Ramos (cell line): Measurements from ENCODE around the gene KRTAP5-6.
"Not testable (repeated sequence)": the region's sequence is repeated elsewhere in the genome, so short reads cannot be mapped to it uniquely, and the experiment has no call there.

Source experiments
- in situ Hi-C: fragments of 300-500 bp; cut with MboI; formaldehyde crosslinking; loops from one replicate; pipeline ENCODE4 v1.14.3; 2022; ENCODE audit warnings: low sequenced_read_pairs; ENCODE audit not compliant: unreplicated experiment

KRTAP5-6 gene

DNA sequence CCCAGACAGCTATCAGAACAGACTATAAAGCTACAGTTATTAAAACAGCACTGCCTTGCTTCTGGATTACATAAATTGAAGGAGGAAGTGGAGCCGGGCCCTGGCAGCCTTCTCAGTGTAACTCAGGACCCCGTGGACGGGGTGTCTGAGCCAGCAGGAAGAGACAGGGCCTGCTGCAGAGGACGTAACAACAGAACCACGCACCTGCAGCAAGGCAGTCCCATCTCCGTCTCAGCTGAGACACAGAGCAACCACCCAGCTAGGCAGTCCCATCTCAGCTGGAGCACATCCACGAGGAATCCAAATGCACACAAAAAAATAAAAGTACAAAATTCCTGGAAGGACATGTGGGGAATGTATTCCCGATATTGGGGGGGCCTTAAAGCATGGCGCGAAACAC is 17.1 kb upstream of the KRTAP5-6 start:
- in situ Hi-C loops, result no loop called here

DNA sequence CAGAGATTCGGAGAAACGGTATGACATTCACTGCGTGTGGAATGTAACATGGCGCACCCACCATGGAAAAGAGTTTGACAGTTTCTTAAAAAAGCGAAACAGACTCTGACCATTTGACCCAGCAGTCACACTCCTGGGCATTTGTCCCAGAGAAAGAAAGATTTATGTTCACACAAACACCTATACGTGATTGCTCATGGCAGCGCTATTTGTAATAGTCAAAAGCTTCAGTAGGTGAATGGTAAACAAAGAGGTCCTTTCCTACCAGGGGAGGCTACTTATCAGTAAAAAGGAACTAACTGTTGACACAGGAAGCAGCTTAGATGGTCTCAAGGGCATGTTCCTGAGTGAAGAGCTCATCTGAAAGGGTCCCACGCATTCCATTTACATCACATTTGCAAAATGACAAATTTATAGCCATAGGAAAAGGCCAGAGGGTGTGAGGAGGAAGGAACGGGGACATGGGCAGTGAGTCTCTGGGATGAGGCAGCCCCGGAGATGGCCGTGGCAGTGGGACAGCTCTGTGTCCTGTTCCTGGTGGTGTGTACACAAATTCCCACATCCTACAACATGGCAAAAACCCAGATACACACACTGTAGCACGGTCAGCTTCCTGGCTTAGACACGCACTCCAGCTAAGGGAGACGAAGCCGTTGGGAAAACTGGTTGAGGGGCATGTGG is 14.6 kb upstream of the KRTAP5-6 start:
- in situ Hi-C loops, result no loop called here

DNA sequence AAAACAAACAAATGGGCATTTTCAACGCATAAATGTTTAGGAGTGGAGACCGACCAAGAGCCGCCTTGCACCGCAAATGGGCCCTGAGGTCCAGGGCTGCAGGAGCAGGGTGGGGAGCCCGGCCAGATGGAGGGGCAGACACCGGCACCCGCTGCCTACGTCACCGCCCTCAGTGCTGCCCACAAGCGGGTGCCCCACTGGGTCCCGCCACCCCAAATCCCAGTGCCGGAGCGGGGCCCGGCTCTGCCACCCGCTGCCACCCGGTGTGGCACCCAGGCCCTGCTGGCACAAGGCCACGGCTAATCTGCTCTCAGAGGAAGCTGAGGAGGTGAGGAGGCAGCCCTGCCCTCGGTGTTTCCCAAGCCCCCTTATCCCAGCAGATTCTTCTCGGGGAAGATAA is 13.8 kb upstream of the KRTAP5-6 start:
- in situ Hi-C loops, result not testable (repeated sequence)

DNA sequence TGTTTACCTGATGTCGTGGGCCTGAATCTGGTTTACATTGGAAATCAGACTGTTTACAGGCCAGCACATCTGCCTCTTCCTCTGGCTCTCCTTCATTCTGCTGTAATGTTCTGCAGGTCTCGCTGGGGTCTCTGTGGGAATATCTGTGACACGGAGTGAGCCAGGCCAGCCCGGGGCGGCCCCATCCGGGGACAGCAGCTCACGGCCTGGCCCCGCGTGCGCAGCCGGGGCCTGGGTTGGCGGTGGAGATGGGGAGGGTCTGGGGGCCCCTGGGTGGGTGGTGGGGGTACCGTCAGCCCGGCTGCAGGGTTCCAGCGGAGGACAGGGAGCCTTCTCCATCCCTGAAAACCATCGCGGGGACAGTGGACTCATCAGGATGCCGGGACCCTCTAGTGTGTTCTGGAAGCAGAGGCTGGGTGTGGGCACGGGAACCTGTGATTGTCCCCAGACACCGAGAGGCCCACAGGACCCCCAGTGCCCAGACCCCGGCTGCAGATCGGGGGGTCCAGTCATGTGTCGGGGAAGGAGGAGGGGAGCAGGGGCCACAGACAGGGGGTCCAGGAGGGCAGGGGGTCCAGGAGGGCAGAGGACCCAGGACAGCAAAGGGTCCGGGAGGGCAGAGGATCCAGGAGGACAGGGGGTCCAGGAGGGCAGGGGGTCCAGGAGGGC is 13.0 kb upstream of the KRTAP5-6 start:
- in situ Hi-C loops, result not testable (repeated sequence)

DNA sequence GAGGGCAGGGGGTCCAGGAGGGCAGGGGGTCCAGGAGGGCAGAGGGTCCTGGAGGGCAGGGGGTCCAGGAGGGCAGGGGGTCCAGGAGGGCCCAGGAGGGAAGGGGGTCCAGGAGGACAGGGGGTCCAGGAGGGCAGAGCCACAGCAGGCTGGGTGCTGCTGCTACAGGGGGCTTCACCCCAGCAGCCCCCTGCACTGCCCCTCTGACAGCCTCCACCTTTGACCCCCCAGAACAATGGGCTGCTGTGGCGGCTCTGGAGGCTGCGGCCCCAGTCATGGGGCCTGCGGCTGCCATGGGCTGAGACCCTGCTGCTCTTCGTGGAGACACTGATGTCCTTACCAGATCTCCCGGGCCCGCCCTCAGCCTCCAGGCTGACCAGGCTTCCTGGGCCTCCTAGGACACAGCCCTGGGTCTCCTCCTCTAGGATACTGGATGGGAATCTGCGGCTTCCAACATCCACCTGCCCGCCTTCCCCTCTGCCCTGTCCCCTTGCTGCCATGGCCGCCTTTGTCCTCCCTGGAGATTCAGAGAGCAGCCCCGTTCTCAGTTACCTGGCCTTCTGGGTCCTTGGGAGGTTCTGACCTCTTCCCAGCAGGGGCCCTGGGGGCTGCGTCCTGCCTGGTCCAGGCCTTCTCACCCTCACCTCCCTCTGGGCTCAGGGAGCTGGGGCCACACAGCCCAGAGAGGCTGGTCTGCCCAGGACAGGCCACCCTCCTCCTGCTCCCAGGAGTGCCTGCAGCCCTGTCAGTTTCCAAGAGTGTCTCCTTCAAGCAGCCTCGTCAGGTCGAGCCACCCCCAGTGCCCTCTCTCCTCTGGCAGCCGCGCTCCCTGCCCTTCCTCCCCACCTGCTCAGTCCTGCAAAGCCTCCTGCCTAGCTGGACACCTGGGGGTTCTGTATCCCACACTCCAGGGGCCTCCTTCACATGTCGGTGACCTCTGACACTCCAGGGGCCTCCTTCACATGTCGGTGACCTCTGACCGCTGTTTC is 11.8 kb upstream of the KRTAP5-6 start:
- in situ Hi-C loops, result not testable (repeated sequence)

DNA sequence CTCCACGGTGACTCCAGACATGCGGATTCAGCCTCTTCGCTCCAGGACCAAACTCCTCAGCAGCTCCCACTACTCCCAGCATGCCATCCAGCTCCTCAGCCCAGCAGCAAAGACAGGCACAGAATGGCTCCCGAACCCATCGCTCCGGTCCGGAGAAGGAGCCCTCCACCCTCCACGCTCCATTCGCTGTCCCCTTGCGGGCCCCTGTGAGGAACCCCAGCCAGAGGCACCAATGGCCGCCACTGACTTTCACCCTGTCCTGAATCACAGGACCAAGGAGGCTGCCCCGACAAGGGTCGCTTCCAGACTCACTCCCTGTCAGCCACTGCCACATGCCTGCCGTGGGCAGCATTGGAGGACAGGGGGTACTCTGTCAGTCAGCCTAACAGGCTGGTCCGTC is 10.8 kb upstream of the KRTAP5-6 start:
- in situ Hi-C loops, result not testable (repeated sequence)

DNA sequence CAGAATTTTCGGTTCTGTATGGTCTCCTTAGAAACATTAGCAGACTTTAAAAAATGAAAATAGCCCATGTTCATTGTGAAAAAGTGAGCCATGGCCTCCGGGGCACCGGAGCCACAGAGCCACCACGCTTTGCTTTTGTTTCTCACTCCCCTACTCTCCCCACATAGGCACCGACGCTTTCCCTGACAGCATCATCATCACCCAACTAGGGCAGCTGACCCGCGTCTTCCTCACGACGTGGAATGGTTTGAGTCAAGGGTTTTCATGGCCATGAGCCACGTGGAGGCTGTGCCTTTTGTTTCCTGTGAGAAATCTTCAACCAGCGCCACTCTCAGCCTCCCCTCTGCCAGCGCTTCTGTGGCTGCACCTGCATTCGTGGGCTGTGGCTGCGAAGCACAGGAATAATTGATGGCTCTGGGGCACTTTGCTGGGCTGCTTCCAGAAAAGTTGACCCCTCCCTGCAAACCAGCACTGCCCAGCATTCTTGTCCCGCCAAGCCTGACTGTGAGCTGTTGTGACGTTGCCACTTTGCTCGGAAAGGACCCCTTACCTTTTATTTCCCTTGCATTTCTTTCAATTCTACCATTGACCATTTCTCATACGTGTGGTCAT is 8.6 kb upstream of the KRTAP5-6 start:
- in situ Hi-C loops, result not testable (repeated sequence)

DNA sequence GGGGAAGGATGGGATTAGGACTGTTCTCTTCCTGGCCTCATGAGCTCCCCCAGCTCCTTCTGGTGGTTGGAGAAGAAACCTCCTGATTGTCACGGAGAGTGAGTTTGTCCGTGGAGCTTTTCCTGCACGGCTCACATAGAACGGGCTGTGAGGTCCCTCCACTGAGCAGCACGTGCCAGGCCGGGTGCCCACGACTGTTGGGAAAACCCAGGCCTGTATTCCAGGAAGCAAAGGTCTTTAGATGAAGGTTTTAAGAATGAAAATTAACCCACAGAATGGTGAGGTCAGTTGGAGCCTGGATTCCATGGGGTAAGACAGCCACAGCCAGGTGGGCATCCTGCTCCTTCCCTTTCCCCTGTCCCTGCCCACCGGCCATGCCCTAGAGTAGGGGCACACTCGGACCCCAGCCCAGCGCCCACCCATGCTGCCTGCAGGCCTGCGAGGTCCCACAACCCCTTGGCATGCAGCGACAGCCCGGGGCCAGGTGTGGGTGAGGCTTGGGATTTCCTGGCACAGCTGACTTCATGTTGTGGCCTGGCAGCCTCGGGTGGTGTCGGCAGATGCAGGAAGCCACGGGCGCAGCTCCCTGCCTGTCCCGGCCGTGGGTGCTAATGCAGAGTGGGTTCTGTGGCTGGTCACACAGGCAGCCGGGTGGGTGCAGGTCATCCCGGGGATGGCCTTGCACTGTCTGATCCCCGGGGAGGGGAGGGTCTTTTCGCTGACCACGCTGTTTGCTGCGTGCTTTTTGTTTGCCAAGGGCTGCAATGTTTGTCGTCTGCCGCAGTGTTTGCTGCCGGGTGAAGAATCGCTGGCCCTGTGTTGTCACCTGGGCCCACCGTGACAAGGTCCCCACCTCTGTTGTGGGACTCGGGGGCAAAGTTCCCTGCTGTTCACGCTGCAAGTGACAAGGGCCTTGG is 7.5 kb upstream of the KRTAP5-6 start:
- in situ Hi-C loops, result loop anchor here (10.0 kb wide), 2 partner anchors 115 to 465 kb away; no protein-coding TSS in a partner anchor

DNA sequence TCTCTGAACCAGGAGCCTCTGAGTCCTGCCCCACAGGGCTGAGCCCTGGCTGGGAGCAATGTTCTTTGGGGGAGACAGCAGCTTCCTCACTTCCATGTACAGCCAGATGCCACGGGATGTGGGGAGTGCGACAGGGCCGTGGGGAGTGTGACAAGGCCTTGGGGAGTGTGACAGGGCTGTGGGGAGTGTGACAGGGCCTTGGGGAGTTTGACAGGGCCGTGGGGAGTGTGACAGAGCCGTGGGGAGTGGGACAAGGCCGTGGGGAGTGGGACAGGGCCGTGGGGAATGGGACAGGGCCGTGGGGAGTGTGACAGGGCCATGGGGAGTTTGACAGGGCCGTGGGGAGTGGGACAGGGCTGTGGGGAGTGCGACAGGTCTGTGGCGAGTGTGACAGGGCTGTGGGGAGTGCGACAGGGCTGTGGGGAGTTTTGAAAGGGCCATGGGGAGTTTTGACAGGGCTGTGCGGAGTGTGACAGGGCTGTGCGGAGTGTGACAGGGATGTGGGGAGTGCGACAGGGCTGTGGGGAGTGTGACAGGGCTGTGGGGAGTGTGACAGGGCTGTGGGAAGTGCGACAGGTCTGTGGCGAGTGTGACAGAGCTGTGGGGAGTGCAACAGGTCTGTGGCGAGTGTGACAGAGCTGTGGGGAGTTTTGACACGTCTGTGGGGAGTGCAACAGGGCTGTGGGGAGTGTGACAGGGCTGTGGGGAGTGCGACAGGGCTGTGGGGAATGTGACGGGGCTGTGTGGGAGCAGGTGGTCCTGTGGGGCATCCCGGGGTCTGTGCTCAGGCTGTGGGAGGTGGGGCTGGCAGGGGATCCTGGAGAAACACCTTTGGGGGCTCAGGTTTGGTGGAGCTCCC is 6.6 kb upstream of the KRTAP5-6 start:
- in situ Hi-C loops, result loop anchor here (10.0 kb wide), 2 partner anchors 114 to 464 kb away; no protein-coding TSS in a partner anchor

DNA sequence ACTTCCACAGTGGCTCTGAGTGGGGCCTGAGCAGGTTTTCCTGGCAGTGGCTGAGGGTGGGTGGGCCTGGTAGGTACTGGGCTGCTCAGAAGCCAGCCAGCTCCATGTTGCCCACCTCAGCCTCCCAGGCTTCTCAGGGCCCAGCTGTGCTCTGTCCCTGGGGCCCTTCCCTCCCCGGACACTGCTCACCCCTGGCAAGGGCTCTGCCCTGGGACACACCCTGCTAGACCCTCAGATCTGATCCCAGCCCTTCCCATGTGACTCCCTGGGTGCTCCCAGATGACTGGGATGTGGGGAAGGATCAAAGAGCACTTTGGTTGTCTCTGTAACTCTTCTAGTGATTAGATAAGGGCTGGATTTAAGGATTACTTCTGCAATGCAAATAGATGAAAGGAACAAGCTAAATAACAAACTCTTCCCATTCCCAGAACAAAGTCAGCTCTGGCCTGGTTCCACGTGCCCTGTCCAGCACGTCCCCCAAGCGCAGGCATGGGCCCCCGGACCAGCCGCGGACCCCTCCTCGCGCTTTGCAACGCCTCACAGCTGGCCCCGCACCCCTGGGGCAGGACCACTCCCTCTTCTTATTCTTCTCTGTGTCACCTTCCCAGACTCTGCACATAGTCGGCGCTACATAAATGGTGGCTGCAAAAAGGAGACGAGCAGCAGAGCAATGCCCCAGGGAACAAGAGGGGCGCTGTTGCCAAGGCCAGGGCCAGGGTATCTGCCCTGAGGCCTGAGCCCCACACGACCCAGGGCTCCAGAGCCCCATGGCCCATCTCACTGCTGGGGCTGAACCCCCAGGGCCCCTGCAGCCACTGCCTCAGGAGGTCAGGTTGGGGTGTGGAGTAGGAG is 5.7 kb upstream of the KRTAP5-6 start:
- in situ Hi-C loops, result loop anchor here (10.0 kb wide), 2 partner anchors 114 to 464 kb away; no protein-coding TSS in a partner anchor

DNA sequence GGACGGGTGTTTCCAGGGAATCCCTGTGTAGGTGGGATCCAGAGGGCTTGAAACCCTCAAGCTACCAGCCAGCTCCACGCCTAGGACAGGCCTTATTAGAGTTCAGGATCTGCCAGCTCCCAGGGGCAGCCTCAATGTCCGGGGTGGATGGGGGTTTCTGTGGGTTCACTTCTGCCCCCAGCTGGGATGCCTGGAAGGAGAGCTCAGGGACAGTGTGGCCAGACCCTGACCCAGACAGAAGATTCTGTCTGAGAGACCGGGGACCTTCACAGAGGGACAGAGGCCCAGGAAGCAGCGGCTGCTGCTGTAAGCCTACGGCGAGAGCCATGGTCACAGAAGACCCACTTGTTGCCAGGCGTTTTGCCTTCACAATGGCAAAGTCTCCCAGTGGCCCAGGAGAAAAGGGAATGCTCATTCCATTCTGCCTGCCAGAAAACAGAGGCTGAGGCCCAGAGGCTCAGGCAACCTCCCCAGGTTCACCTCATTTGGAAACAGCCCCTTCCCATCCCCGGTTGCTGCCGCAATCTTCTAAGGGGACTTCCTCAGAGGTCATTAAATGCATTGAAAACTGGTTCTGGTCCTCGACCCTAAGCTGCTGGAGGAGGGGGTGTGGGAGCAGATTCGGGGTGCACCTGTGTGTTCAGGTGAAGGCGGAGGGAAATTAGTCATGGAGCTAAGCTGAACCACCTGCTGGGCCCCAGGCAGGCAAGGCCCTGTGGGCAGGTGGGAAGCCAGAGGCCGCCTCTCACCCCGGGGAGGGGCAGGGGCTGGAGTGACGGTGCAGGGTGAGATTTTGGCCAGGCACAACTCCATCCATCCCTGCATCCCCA is 4.9 kb upstream of the KRTAP5-6 start:
- in situ Hi-C loops, result loop anchor here (10.0 kb wide), 2 partner anchors 113 to 463 kb away; no protein-coding TSS in a partner anchor

DNA sequence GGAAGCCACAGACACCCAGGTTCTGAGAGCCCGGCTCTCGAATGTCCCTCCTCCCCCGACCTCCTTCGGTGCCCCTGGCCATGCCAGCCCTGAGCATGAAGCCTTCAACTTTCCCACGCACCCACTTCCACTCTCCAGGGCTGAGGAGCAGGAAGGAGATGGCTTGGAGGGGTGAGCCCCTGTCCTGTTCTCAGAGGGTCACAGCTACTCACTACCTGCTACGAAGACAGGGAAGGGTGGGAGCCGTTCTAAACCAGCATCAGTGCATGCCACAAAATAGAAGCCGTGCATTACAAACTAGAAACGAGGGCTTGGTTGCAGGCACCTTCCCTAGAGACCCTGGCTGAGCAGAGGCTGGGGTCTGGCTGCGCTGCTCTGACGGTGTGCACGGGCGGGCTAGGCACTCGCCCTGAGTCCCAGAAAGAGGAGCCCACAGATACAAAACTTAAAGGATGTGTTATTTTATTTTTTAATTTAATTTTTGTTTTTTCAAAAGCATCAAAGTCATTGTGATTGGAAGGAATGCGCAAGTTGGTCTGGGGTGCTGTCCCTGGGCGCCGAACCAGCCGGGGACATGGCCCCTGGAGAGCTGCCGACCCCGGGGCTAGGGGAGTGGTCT is 4.2 kb upstream of the KRTAP5-6 start:
- in situ Hi-C loops, result loop anchor here (10.0 kb wide), 2 partner anchors 112 to 462 kb away; no protein-coding TSS in a partner anchor

DNA sequence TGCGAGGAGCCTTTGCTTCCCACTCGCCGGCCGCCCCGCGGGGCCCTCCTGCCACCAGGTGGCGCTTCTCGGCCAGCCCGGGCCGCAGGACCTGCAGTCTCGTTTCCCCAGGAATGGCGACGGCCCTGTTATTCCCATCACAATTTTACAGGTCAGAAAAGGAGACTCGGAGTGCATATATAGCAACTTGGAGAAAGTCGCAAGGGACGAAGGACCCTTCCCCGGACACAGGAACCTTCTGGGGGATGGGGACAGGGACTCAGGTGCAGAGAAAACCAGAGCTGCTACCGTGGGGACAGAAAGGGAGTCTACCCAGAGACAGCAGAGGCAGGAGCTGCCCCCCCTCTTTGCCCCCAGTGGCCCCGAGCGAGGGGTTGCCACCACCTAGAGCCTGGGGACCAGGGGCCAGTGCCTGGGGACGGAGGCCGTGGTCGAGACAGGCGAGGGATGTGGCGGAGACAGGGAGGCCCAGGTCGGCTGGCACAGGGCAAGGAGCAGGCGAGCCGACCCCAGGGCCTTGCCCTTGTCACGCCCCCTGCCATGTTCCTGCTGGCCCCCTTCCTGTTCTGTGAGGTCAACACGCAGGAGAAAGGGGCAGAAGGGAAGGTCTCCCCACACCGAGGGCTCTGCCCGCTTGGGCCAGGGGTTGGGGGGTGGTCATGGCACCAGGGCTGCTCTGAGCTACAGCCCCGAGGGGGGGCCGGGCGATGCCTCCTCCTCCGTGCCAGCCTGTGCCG is 3.5 kb upstream of the KRTAP5-6 start:
- in situ Hi-C loops, result loop anchor here (10.0 kb wide), 2 partner anchors 111 to 461 kb away; no protein-coding TSS in a partner anchor

DNA sequence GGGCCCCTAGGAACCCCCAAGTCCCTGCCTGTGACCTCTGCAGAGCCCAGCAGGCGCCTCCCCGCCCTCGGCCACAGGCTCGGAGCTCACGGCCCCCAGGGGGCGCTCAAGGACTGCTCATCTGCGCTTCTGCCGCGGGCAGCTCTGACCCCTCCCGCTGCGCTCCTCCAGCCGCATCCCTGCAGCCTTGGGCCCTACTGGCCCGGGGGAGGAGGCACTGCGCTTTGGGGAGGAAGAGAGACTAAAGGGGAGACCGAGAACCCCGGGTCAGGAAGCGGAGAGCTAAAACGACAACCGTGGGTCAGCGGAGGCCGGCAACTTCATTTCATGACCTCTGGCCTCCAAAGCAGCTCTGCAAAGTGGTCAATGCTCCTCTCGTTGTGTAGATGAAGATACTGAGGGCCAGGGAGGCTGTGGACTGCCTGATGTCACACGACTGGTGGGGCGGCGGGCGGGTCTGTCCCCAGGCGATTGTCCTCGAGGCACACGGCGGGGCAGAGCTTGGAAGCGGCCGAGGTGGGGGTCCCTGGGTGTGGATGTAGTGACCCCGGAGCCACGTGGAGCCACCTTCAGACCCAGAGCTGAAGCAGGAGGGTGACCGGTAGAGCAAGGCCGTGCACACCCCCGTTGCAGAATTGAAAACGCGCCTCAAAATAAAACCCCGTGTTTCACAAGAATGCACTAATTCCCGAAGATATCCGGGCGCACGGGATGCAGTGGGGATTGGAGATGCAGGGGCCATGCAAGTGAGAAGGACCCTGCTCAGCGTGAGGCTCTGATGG is 2.7 kb upstream of the KRTAP5-6 start:
- in situ Hi-C loops, result loop anchor here (10.0 kb wide), 2 partner anchors 111 to 461 kb away; no protein-coding TSS in a partner anchor
